ENCODE results near the gene POU2F1.
"Not testable (repeated sequence)": the region's sequence is repeated elsewhere in the genome, so short reads cannot be mapped to it uniquely, and the experiment has no call there.

DNA sequence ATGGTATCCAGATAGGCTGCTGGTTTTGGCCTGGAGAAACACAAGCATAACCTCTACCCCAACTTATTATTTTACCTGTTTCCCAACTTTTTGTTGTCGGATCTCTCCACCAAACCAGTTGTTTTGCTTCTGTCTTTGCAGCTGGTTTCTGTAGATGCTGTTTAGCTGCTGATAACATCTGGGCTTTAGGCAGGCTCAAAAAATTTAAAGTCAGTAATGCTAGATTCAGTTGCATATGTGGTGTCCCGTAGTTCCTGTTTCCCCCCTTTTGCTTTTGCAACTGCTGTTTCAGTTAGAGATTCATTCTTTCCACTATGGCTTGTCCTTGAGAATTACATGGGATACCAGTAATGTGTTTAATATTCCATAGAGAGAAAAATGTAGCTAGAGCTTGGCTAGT, 98.5 kb downstream of the POU2F1 start:
- TF ChIP-seq, protein P1, sequence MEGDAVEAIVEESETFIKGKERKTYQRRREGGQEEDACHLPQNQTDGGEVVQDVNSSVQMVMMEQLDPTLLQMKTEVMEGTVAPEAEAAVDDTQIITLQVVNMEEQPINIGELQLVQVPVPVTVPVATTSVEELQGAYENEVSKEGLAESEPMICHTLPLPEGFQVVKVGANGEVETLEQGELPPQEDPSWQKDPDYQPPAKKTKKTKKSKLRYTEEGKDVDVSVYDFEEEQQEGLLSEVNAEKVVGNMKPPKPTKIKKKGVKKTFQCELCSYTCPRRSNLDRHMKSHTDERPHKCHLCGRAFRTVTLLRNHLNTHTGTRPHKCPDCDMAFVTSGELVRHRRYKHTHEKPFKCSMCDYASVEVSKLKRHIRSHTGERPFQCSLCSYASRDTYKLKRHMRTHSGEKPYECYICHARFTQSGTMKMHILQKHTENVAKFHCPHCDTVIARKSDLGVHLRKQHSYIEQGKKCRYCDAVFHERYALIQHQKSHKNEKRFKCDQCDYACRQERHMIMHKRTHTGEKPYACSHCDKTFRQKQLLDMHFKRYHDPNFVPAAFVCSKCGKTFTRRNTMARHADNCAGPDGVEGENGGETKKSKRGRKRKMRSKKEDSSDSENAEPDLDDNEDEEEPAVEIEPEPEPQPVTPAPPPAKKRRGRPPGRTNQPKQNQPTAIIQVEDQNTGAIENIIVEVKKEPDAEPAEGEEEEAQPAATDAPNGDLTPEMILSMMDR (IDR thresholded peaks at IDR 0.05) = not testable (repeated sequence)
- TF ChIP-seq POLR2A (IDR thresholded peaks at IDR 0.05) = not testable (repeated sequence)

Data from Peyer's patch (tissue), 4 donors.